NCI-H1694 (cell line): ENCODE results near the gene TLR8.
A peak's percentile ranks its signal among the peaks of the same experiment; 100 is the strongest.
"Not testable (repeated sequence)": the region's sequence is repeated elsewhere in the genome, so short reads cannot be mapped to it uniquely, and the experiment has no call there.

Source experiments
- DNase-seq: peaks from one replicate; lab custom pipeline; 2025; lab: John Stamatoyannopoulos, UW

TLR8 gene

GRCh38 chrX:12946838-12947544, 40.6 kb downstream of the TLR8 start:
- peak; percentile 48 for DNase-seq

- DNase-seq, result no peak
Measured at GRCh38 chrX:12947545-12948235, 41.3 kb downstream of the TLR8 start.

- DNase-seq, result no peak
Measured at GRCh38 chrX:12948495-12948894, 42.1 kb downstream of the TLR8 start.

- DNase-seq, result no peak
Measured at GRCh38 chrX:12949205-12949926, 42.9 kb downstream of the TLR8 start.

- DNase-seq, result no peak
Measured at GRCh38 chrX:12949927-12950656, 43.7 kb downstream of the TLR8 start.

GRCh38 chrX:12950851-12951594, 44.6 kb downstream of the TLR8 start:
- DNase-seq, result no peak

GRCh38 chrX:12951595-12951975, 45.2 kb downstream of the TLR8 start:
- DNase-seq, result no peak

- DNase-seq, result no peak
Measured at GRCh38 chrX:12953420-12953819, 47.0 kb downstream of the TLR8 start.

GRCh38 chrX:12954376-12954775, 48.0 kb downstream of the TLR8 start:
- no peak for DNase-seq

- DNase-seq, result no peak
Measured at GRCh38 chrX:12954981-12955380, 48.6 kb downstream of the TLR8 start.

- no peak for DNase-seq
Measured at GRCh38 chrX:12955882-12956703, 49.7 kb downstream of the TLR8 start.

- DNase-seq, result no peak
Measured at GRCh38 chrX:12956704-12957534, 50.5 kb downstream of the TLR8 start.

- DNase-seq, result no peak
Measured at GRCh38 chrX:12958059-12958458, 51.6 kb downstream of the TLR8 start.

GRCh38 chrX:12958461-12958860, 52.0 kb downstream of the TLR8 start:
- no peak for DNase-seq

- DNase-seq, result no peak
Measured at GRCh38 chrX:12961196-12961718, 54.8 kb downstream of the TLR8 start.

- no peak for DNase-seq
Measured at GRCh38 chrX:12962041-12962504, 55.7 kb downstream of the TLR8 start.

GRCh38 chrX:12963210-12963850, 56.9 kb downstream of the TLR8 start:
- not testable (repeated sequence) for DNase-seq

- DNase-seq, result no peak
Measured at GRCh38 chrX:12965131-12965940, 58.9 kb downstream of the TLR8 start.
